ENCODE measurements around the gene CCDC92. TPM values are rescaled to one million over a fixed set of nuclear protein-coding genes. Genes with fewer than 3 reads are reported as not detected.

Gene CCDC92
- total RNA-seq, 4 donors from 2014 or later, result 6.5 to 17.1 (median 10.6) TPM

DNA sequence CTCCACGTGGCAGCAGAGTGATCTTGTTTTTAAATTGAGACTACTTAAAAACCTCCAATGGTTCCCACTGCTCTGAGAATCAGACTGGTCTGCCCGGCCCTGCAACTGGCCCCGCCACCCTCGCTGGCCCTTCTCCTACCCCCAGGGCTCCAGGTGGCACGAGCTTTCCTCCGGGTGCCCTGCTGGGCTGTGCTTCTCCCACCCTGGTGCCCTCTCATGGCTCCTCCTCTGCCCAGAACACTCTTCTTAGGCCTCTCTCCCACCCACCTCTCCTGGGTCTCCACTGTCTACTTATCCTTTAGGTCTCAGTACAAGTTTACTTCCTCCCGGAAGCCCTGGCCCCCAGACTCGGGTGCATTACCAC, 26.5 kb downstream of the CCDC92 start:
- TF ChIP-seq POLR2A (IDR thresholded peaks at IDR 0.05) (no peak), POLR2AphosphoS5 (IDR thresholded peaks at IDR 0.05) (no peak)
- TF ChIP-seq, protein P1, sequence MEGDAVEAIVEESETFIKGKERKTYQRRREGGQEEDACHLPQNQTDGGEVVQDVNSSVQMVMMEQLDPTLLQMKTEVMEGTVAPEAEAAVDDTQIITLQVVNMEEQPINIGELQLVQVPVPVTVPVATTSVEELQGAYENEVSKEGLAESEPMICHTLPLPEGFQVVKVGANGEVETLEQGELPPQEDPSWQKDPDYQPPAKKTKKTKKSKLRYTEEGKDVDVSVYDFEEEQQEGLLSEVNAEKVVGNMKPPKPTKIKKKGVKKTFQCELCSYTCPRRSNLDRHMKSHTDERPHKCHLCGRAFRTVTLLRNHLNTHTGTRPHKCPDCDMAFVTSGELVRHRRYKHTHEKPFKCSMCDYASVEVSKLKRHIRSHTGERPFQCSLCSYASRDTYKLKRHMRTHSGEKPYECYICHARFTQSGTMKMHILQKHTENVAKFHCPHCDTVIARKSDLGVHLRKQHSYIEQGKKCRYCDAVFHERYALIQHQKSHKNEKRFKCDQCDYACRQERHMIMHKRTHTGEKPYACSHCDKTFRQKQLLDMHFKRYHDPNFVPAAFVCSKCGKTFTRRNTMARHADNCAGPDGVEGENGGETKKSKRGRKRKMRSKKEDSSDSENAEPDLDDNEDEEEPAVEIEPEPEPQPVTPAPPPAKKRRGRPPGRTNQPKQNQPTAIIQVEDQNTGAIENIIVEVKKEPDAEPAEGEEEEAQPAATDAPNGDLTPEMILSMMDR (IDR thresholded peaks at IDR 0.05), result no peak
- Histone ChIP-seq H3K27ac (no peak overlapping the region), H3K4me1 (no peaks in the 10 kb centered on the region), H3K9me3 (no peaks in the 10 kb centered on the region), H3K27me3 (no peaks in the 10 kb centered on the region), H3K4me3 (no peak overlapping the region), H3K36me3 (peaks cover 43% of the 10 kb centered on the region)
- 86% methylated on average over 8 of the region's 8 CpGs for WGBS
- peak in 1 of 2 donors; percentile 57 for DNase-seq (ENCODE audit: low spot score in 2 of 2)

DNA sequence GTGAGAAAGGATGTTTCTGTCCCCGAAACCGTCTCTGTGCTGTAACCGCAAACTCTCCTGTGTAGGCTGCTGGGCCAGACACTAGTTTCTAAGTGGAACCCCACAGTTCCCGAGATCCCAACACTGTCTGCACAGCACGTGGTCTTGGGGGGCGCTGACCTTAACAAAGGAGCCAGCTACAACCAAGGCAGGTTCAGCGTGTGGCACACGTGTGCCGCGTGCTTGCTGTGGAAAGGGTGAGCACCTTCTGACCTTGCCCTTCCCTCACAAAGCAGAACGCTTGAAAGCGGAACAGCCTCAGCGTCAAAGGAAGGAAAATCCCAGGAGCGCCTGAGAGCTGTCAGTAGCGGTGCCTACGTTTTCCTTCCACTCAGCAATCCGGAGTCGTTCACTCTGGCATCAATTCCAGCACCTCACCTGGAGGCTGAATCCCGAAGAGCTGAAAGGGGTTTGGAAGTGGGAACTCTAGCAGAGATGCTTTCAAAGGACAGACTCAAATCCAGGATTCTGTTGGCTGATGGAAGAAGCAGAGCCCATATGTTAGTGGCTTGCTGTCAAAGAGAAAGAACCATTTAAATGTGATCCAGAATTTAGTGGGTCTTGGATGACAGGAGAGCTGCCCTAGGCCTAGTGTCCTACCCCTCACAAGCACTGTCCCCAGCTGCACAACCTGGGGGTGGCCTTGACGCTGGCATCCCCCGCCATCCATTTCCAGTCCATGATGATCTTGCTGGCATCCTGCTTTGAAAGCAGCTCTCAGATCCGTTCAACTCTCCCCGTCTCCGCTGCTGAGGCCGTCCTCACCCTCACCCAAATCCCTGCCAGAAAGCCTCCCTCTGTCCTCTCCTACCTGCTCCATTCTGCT, 27.1 kb downstream of the CCDC92 start:
- Histone ChIP-seq H3K36me3 (peaks cover 49% of the 10 kb centered on the region), H3K27ac (no peak overlapping the region), H3K4me1 (no peaks in the 10 kb centered on the region), H3K9me3 (no peaks in the 10 kb centered on the region), H3K4me3 (no peak overlapping the region), H3K27me3 (no peaks in the 10 kb centered on the region)
- DNase-seq (ENCODE audit: low spot score in 2 of 2), result peak in 1 of 2 donors; percentile 41
- 87% methylated on average over 15 of the region's 25 CpGs for WGBS
- TF ChIP-seq, protein P1 (IDR thresholded peaks at IDR 0.05), result no peak
- TF ChIP-seq POLR2AphosphoS5 (IDR thresholded peaks at IDR 0.05) (no peak), EP300 (IDR thresholded peaks at IDR 0.05) (no peak), POLR2A (IDR thresholded peaks at IDR 0.05) (no peak)

DNA sequence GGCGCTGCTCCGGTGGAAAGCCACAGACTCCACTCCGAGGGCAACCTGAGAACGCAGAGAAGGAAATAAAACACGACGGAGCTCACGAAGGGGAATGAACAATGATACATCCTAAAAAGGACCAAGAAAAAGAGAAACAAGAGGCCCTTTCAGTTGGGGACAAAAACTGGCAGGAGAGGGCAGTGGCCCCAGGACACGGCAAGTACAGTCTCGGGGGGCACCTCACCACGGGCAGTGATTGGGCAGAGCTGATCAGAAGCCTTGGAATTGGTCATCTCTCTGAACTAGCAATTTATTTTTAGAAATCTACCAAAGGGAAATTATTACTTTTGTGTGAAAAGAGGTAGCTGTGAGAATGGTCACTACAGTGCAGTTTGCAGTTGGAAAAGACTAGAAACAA, 27.9 kb downstream of the CCDC92 start:
- TF ChIP-seq, protein P1 (IDR thresholded peaks at IDR 0.05), result no peak
- TF ChIP-seq EP300 (IDR thresholded peaks at IDR 0.05) (no peak), POLR2AphosphoS5 (IDR thresholded peaks at IDR 0.05) (no peak), POLR2A (IDR thresholded peaks at IDR 0.05) (no peak)
- no peak overlapping the region for H3K27ac ChIP-seq

DNA sequence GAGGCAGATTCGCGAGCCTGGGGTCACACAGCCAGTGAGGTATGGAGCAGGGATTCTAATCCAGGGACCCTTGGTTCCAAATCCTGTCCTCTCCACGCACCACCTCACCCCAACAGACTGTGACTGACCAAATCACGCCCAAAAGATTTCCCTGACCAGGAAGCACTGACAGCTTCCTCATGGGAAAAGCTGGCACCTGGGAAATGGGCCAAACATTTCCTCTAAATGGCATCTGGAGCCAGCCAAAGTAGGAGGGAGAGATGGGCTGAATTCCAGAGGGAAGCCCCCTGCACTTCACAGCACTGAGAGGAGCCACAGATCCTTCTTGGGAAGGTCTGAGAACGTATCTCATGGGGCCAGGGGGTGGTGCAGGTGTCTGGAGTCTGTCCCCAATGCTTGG, 28.8 kb downstream of the CCDC92 start:
- TF ChIP-seq, protein P1 (IDR thresholded peaks at IDR 0.05), result no peak
- TF ChIP-seq EP300 (IDR thresholded peaks at IDR 0.05) (no peak), POLR2AphosphoS5 (IDR thresholded peaks at IDR 0.05) (no peak), POLR2A (IDR thresholded peaks at IDR 0.05) (no peak)
- no peaks in the 10 kb centered on the region for H3K27me3 ChIP-seq
- DNase-seq (ENCODE audit: low spot score in 2 of 2), result peak in 1 of 2 donors; percentile 54
- H3K9me3 ChIP-seq, result no peaks in the 10 kb centered on the region
- no peaks in the 10 kb centered on the region for H3K4me1 ChIP-seq
- no peak overlapping the region for H3K27ac ChIP-seq
- peaks cover 59% of the 10 kb centered on the region for H3K36me3 ChIP-seq
- no peak overlapping the region for H3K4me3 ChIP-seq
- 90% methylated on average over 5 of the region's 5 CpGs for whole genome bisulfite sequencing

More for the DNA sequence above, 27.9 kb downstream of the CCDC92 start:
- Histone ChIP-seq H3K36me3 (peaks cover 57% of the 10 kb centered on the region), H3K9me3 (no peaks in the 10 kb centered on the region), H3K4me1 (no peaks in the 10 kb centered on the region), H3K27me3 (no peaks in the 10 kb centered on the region), H3K4me3 (no peak overlapping the region)
- no peak for DNase-seq (ENCODE audit: low spot score in 2 of 2)
- 91% methylated on average over 10 of the region's 10 CpGs for WGBS

DNA sequence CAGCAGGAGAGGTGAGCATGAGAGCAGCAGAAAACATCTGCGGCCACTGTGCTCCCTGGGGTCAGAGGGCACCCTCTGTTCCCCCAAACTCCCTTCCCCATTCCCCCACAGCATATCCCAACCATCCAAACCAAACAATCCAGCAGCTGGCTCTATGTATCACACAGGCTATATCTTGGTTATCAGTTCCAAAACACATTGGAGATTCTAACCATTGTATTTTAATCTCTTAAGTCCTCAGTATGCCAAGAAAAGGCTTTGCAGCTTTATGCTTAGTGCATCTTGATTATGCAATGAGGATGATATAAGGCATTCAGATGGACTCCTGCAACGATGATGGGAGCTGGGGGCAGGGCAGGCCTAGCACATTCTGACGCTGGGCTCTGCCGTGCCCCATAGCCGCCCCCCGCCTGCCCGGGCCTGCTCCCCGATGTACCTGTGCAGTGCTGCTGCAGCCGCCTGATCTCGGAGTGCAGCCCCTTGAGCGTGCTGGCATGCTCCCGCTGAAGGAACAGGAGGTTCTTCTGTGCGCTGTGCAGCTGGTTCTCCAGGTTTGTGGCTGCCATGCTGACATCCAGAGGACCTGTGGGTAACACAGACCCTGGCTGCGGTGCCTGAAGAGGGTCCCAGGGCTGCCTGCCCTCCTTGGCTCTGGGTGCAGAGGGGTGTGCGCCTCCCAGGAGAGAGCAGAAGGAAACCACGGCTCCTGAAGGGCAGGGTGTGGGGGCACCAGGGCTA, 29.6 kb downstream of the CCDC92 start:
- Histone ChIP-seq H3K9me3 (no peaks in the 10 kb centered on the region), H3K27me3 (no peaks in the 10 kb centered on the region), H3K4me1 (no peaks in the 10 kb centered on the region), H3K4me3 (no peak overlapping the region), H3K27ac (no peak overlapping the region), H3K36me3 (peaks cover 59% of the 10 kb centered on the region)
- 49% methylated on average over 3 of the region's 16 CpGs for WGBS
- no peak for TF ChIP-seq POLR2A (IDR thresholded peaks at IDR 0.05)
- TF ChIP-seq, protein P1 (IDR thresholded peaks at IDR 0.05), result no peak
- DNase-seq (ENCODE audit: low spot score in 2 of 2), result no peak

Measured in suprapubic skin (tissue), 4 donors.